ENCODE measurements around the gene GSTA5. TPM values are rescaled to one million over a fixed set of nuclear protein-coding genes. Genes with fewer than 3 reads are reported as not detected.

The GSTA5 gene
- total RNA-seq, 1 experiment from 2014 or later: not detected

GRCh38 chr6:52881662-52881995 lies 41.0 kb upstream of the GSTA5 start:
- ChIA-PET CTCF (interaction anchor here (0.6 to 1.5 kb wide), 3 partner anchors 102 to 714 kb away, joined by 3 to 6 read pairs (median 3); no protein-coding TSS in a partner anchor), POLR2A (no interaction called here)
- Mint-ChIP-seq H3K9me3 (no peaks in the 10 kb centered on the region), H3K27ac (no peak overlapping the region), H3K4me1 (peaks cover 6% of the 10 kb centered on the region), H3K4me3 (peak overlapping the region; percentile 73), H3K36me3 (no peaks in the 10 kb centered on the region), H3K27me3 (ENCODE audit: low read depth) (no peaks in the 10 kb centered on the region)
- DNase-seq (ENCODE audit: low spot score) (no peak), ATAC-seq (no peak)
- TF ChIP-seq CDX4 (CRISPR knock-in tag; IDR thresholded peaks at IDR 0.05; ENCODE audit: borderline replicate concordance) (no peak), MYBL2 (CRISPR knock-in tag; IDR thresholded peaks at IDR 0.05) (no peak), NR1H2 (CRISPR knock-in tag; IDR thresholded peaks at IDR 0.05) (no peak), PRRX2 (CRISPR knock-in tag; IDR thresholded peaks at IDR 0.05) (no peak), ZMAT4 (CRISPR knock-in tag; IDR thresholded peaks at IDR 0.05) (no peak), ETV6 (CRISPR knock-in tag; IDR thresholded peaks at IDR 0.05) (no peak), CTCF (IDR thresholded peaks at IDR 0.05) (no peak), ZNF416 (CRISPR knock-in tag; IDR thresholded peaks at IDR 0.05) (no peak), SOX15 (CRISPR knock-in tag; IDR thresholded peaks at IDR 0.05) (no peak), ESRRA (CRISPR knock-in tag; IDR thresholded peaks at IDR 0.05; ENCODE audit: borderline replicate concordance) (no peak), E2F1 (CRISPR knock-in tag; IDR thresholded peaks at IDR 0.05) (no peak), OVOL2 (CRISPR knock-in tag; IDR thresholded peaks at IDR 0.05; ENCODE audit: borderline replicate concordance) (no peak), JAZF1 (CRISPR knock-in tag; IDR thresholded peaks at IDR 0.05) (no peak), FOXJ3 (CRISPR knock-in tag; IDR thresholded peaks at IDR 0.05; ENCODE audit: borderline replicate concordance) (no peak)

GRCh38 chr6:52877786-52878185 lies 37.2 kb upstream of the GSTA5 start:
- Mint-ChIP-seq H3K4me1 (peaks cover 9% of the 10 kb centered on the region), H3K9me3 (no peaks in the 10 kb centered on the region), H3K27ac (no peak overlapping the region), H3K27me3 (ENCODE audit: low read depth) (no peaks in the 10 kb centered on the region), H3K4me3 (no peak overlapping the region), H3K36me3 (no peaks in the 10 kb centered on the region)
- POLR2A ChIA-PET: no interaction called here
- DNase-seq (ENCODE audit: low spot score): no peak
- ATAC-seq: no peak
- CTCF ChIA-PET: no interaction called here
- no peak for TF ChIP-seq CDX4 (CRISPR knock-in tag; IDR thresholded peaks at IDR 0.05; ENCODE audit: borderline replicate concordance)
- TF ChIP-seq ZNF425 (CRISPR knock-in tag; conservative IDR thresholded peaks at IDR 0.05): no peak
- no peak for TF ChIP-seq ERG (CRISPR knock-in tag; IDR thresholded peaks at IDR 0.05)
- TF ChIP-seq TEAD1 (CRISPR knock-in tag; IDR thresholded peaks at IDR 0.05): no peak
- TF ChIP-seq ATF3 (CRISPR knock-in tag; conservative IDR thresholded peaks at IDR 0.05): no peak
- no peak for TF ChIP-seq ZMAT4 (CRISPR knock-in tag; IDR thresholded peaks at IDR 0.05)
- TF ChIP-seq MLX (CRISPR knock-in tag; IDR thresholded peaks at IDR 0.05): no peak
- TF ChIP-seq ZNF423 (CRISPR knock-in tag; IDR thresholded peaks at IDR 0.05): no peak
- no peak for TF ChIP-seq CTCF (IDR thresholded peaks at IDR 0.05)
- TF ChIP-seq FOXJ3 (CRISPR knock-in tag; IDR thresholded peaks at IDR 0.05; ENCODE audit: borderline replicate concordance): no peak
- TF ChIP-seq NFATC4 (CRISPR knock-in tag; IDR thresholded peaks at IDR 0.05): no peak
- TF ChIP-seq NFYB (CRISPR knock-in tag; conservative IDR thresholded peaks at IDR 0.05; ENCODE audit: low read depth): no peak

Measured in WTC11 (cell line).